ENCODE results near the gene AGAP1.

The AGAP1 gene

DNA sequence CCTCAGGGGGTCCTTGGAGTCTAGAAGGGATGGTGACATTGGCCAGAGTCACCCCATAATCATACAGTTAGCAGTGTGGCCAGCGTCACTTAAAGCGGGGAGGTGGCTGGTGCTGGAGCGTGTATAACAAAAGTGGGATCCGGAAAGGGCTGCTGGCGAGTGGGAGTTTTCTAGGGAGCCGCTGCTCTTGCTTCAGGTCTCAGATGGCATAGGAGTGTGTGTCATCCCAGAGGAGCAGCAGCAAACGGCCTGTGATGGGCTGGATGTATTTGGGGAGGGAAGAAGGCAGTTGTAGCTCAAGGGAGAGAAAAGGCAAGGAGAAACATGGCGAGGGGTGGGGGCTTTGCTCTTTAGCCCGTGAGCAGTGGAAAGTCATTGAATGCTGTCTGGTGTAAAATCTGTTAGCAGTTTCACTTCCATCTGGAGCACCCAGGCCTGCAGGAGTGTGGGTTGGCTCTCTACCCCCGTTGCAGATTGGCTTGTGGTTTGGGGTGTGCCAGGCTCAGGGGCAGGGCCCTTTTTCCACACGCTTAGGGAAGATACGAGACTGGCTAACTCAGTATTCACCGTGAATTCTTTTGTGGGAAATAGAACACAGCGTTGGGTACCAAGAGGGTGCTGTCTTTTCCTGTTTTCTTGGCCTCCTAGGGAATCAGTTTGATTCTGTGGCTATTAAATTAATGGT is 120.5 kb downstream of the AGAP1 start:
- DNase-seq (ENCODE audit: low read depth), result no peak

DNA sequence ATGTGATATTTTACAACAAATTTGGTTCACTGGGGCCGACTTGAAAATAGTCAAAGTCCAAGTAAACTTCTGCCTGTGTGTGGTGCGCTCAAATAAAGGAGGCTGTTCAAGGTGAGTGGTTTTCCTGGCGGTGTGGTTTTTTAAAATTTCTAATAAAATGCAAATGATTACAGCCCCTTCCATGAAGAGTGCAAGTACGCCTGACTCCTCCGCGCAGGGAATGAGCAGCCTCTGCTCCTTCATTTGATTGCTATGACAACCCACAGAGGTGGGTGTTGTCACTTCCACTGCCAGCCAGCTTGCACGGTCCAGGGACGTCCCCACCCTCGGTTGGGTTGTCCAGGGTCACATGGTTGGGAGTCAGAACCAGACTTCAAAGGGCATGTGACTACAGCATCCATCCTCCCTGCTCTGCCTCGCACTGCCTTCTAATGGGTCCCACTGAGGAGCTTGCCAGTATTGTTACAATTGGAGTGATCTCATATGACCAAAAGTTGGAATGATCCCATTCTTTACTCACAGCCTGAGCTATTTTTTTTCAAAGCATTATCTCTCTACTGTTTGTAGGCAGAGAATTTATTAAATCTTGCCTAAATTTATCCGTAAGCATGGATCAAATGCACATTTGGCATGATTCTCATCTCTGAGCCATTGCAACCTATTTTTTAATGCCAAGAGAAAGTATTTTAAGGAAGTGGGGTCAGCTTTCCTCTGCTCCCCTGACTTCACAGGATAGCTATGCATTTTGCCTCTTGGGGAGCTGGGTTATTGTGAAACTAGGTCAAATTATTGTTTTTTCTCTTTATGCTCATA is 121.3 kb downstream of the AGAP1 start:
- no peak for DNase-seq (ENCODE audit: low read depth)

More for the DNA sequence above, 120.5 kb downstream of the AGAP1 start:
- TF ChIP-seq, protein P1, sequence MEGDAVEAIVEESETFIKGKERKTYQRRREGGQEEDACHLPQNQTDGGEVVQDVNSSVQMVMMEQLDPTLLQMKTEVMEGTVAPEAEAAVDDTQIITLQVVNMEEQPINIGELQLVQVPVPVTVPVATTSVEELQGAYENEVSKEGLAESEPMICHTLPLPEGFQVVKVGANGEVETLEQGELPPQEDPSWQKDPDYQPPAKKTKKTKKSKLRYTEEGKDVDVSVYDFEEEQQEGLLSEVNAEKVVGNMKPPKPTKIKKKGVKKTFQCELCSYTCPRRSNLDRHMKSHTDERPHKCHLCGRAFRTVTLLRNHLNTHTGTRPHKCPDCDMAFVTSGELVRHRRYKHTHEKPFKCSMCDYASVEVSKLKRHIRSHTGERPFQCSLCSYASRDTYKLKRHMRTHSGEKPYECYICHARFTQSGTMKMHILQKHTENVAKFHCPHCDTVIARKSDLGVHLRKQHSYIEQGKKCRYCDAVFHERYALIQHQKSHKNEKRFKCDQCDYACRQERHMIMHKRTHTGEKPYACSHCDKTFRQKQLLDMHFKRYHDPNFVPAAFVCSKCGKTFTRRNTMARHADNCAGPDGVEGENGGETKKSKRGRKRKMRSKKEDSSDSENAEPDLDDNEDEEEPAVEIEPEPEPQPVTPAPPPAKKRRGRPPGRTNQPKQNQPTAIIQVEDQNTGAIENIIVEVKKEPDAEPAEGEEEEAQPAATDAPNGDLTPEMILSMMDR (IDR thresholded peaks at IDR 0.05; ENCODE audit: insufficient read depth, low read depth, low read length, missing control alignments), result no peak
- no peak overlapping the region for H3K4me3 ChIP-seq (ENCODE audit: low read depth, low read length)

DNA sequence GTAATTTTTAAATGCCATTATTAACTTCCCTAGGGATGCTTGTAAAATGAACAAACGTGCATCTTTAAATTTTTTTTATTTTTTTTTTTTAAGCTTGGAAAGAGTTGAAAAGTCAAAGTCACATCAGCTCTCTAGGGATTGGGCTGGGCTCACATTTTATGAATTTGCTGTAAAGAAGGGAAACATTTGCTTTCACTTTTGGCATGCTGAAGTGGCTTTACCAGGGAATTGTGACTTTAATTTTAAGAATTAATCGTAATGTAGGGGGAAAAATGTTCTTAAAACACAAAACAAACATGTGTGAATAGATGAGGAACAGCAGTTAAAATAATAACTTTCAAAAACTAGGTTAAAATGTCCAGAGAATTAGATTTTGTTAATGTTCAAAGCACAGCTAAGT is 123.0 kb downstream of the AGAP1 start:
- TF ChIP-seq, protein P1 (IDR thresholded peaks at IDR 0.05; ENCODE audit: insufficient read depth, low read depth, low read length, missing control alignments), result no peak
- no peak overlapping the region for H3K4me3 ChIP-seq (ENCODE audit: low read depth, low read length)
- no peak for DNase-seq (ENCODE audit: low read depth)

More for the DNA sequence above, 121.3 kb downstream of the AGAP1 start:
- no peak overlapping the region for H3K4me3 ChIP-seq (ENCODE audit: low read depth, low read length)
- TF ChIP-seq, protein P1 (IDR thresholded peaks at IDR 0.05; ENCODE audit: insufficient read depth, low read depth, low read length, missing control alignments), result no peak

DNA sequence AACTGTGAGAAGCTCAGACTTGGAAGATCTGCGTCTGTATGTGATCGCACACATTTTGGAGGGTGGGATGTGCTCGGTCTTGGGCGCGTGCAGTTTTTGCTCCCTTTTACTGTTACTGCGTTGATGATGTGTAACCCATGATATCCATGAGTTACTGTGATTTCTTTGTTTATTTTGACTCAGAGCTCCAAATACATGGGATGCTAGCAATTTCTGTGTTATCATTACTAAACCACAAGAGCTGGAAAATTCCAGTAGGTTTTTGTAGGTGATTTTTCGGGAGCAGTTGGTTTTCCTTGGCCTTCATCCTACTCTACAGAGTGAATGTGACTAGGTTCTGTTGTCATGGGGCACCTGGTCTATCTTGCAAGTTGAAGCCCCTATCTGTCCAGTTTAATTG is 124.2 kb downstream of the AGAP1 start:
- no peak for DNase-seq (ENCODE audit: low read depth)
- TF ChIP-seq, protein P1 (IDR thresholded peaks at IDR 0.05; ENCODE audit: insufficient read depth, low read depth, low read length, missing control alignments), result no peak
- no peak overlapping the region for H3K4me3 ChIP-seq (ENCODE audit: low read depth, low read length)

DNA sequence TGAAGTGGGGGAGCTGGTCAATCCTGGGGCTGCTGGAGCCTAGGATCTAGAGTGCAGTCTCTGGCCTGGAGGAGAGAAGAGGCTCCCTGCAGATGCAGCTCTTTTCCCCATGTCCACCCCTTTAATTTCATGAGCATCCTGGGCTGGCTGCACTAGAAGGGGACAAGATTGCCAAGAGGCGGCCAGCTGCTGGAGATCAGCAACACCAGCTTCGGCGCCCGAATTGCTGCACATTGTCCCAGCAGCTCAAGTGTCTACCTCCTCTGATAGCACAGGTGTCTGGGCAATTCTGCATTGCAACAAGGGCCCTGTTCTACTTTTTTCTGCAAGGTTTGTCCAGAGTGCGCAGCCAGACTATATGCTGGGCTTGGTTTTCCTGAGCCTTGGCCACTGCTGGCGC is 125.7 kb downstream of the AGAP1 start:
- no peak for DNase-seq (ENCODE audit: low read depth)
- TF ChIP-seq, protein P1 (IDR thresholded peaks at IDR 0.05; ENCODE audit: insufficient read depth, low read depth, low read length, missing control alignments), result no peak
- no peak overlapping the region for H3K4me3 ChIP-seq (ENCODE audit: low read depth, low read length)

DNA sequence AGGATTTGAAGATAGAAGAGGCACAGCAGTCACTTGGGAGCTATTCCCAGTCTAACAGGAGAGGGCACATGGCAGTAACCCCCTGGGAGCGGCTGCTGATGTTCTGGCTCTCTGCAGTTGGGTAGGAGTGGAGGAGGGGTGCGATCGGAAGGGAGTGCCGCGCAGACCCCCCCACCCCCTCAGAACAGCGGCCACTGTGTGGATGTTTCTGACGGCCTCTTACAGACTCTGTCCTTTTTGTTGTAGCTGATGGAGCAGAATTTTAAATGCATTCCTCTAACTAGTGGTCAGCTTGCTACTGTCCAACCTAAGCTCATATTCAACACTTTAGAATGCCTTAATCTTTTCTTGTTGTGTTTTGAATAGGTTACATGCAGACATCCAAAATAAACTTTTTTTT is 127.9 kb downstream of the AGAP1 start:
- no peak for DNase-seq (ENCODE audit: low read depth)
- TF ChIP-seq, protein P1 (IDR thresholded peaks at IDR 0.05; ENCODE audit: insufficient read depth, low read depth, low read length, missing control alignments), result no peak
- H3K4me3 ChIP-seq (ENCODE audit: low read depth, low read length), result no peak overlapping the region

Measured in GM12865 (cell line).